ENCODE measurements around the gene ZC3HAV1L. TPM values are rescaled to one million over a fixed set of nuclear protein-coding genes. Genes with fewer than 3 reads are reported as not detected.
"Not testable (repeated sequence)": the region's sequence is repeated elsewhere in the genome, so short reads cannot be mapped to it uniquely, and the experiment has no call there.

The ZC3HAV1L gene
- total RNA-seq, 1 donor from 2014 or later, result 13.6 TPM

DNA sequence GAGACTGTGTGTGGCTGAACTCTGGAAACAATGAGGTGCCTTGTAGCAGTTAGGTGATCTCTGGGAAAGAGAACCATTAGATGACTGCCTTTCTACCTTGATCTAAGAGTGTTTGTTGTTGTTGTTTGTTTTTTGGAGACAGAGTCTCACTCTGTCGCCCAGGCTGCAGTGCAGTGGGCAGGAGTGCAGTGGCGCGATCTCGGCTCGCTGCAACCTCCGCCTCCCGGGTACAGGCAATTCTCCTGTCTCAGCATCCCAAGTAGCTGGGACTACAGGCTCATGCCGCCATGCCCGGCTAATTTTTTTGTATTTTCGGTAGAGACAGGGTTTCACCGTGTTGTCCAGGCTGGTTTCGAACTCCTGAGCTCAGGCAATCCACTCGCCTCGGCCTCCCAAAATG is 18.8 kb upstream of the ZC3HAV1L start:
- DNase-seq (ENCODE audit: low read depth, low spot score), result not testable (repeated sequence)

- no peak for DNase-seq (ENCODE audit: low read depth, low spot score)
Observed at GRCh38 chr7:139054101-139054500, 18.3 kb upstream of the ZC3HAV1L start.

GRCh38 chr7:139051655-139052054 is 15.8 kb upstream of the ZC3HAV1L start:
- no peak for DNase-seq (ENCODE audit: low read depth, low spot score)

- DNase-seq (ENCODE audit: low read depth, low spot score), result no peak
Observed at GRCh38 chr7:139049936-139050335, 14.1 kb upstream of the ZC3HAV1L start.

DNA sequence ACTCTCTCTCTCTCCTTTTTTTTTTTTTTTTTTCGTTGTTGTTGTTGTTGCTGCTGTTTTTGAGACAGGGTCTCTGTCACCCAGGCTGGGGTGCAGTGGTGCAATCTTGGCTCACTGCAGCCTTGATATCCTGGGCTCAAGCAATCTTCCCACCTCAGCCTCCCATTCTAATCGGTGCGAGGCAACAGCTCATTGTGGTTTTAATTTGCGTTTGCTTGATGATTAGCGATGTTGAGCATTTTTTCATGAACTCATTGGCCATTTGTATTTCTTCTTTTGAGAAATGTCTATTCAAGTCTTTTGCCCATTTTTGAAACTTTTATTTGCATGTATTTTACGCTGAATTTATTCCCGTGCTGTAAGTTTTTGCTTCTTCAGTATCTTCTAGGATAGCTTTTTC is 13.3 kb upstream of the ZC3HAV1L start:
- DNase-seq (ENCODE audit: low read depth, low spot score), result no peak

DNA sequence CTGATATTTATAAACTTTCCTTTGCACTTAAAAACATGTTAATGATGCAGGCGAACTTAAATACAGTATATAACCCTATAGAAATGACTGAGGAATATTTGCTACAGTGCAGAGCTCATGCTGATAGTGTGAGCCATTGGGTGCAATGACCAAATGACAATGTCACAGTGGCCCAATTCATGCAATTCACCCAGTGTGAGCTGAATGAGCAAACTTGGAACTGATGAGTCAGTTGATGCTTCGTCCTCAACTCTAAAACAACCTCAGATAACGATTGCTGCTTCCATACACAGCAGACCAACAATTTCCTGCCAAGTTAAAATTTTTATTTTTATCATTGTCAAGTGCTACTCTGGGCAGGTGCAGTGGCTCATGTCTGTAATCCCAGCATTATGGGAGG is 12.1 kb upstream of the ZC3HAV1L start:
- no peak for DNase-seq (ENCODE audit: low read depth, low spot score)

- DNase-seq (ENCODE audit: low read depth, low spot score), result no peak
Observed at GRCh38 chr7:139046143-139046542, 10.3 kb upstream of the ZC3HAV1L start.

- DNase-seq (ENCODE audit: low read depth, low spot score), result no peak
Observed at GRCh38 chr7:139044813-139045794, 9.3 kb upstream of the ZC3HAV1L start.

GRCh38 chr7:139043823-139044812 is 8.3 kb upstream of the ZC3HAV1L start:
- no peak for DNase-seq (ENCODE audit: low read depth, low spot score)

GRCh38 chr7:139041378-139042085 is 5.7 kb upstream of the ZC3HAV1L start:
- no peak for DNase-seq (ENCODE audit: low read depth, low spot score)

DNA sequence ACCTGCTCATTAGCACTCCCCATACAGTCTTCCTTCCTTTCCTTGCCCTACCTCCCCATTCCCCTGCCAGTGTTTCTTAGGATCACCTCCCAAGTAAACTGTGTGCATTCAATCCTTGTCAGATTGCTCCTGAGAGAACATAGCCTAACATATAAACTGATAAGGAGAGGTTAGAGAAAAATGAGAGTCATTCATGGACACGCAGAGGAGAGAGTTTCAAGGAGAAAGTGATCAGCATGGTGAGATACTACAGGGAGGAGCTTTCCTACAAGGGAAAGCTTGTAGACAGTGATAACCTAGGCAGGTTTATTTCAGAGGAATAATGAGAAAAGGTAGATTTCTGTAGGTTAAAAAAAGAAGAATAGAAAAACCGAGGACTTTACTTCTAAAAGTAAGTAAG is 2.8 kb upstream of the ZC3HAV1L start:
- no peak for DNase-seq (ENCODE audit: low read depth, low spot score)

- DNase-seq (ENCODE audit: low read depth, low spot score), result no peak
Observed at GRCh38 chr7:139036901-139037300, 1.1 kb upstream of the ZC3HAV1L start.

GRCh38 chr7:139034855-139035585 is 822 bp downstream of the ZC3HAV1L start:
- DNase-seq (ENCODE audit: low read depth, low spot score), result no peak

DNA sequence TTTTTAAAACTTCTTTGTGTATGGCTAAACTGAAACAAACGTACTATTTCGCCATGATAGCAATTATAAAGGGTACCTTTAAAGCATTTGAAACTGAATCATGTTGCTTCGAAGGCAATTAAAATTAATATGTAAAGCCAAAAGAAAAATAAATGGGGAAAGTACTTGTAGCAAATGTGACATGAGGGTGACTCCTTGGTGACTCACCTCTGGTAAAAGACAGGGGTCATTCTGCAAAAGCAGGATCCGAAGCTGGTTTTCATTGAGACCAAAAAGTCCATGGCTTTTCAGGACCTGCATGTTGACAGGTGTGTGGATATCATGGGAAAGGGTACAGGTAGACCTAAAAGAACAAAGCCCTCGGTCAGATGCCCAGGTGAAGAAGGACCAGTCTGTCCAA is 1.5 kb downstream of the ZC3HAV1L start:
- no peak for DNase-seq (ENCODE audit: low read depth, low spot score)

GRCh38 chr7:139033346-139034114 is 2.3 kb downstream of the ZC3HAV1L start:
- DNase-seq (ENCODE audit: low read depth, low spot score), result no peak

DNA sequence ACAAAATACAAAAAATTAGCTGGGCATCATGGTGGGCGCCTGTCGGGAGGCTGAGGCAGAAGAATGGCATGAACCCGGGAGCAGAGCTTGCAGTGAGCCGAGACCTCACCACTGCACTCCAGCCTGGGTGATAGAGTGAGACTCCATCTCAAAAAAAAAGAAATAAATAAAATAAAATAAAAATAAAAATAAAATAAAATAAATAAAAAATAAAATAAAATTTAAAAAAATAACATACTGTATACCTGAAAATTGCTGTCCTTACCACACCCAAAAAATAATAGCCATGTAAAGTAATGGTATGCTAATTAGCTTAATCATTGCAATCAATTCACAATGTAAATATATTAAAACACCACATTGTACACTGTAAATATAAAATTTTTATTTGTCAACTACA is 3.4 kb downstream of the ZC3HAV1L start:
- DNase-seq (ENCODE audit: low read depth, low spot score), result no peak

GRCh38 chr7:139029353-139029752 is 6.5 kb downstream of the ZC3HAV1L start:
- DNase-seq (ENCODE audit: low read depth, low spot score), result no peak

GRCh38 chr7:139026551-139026950 is 9.3 kb downstream of the ZC3HAV1L start:
- no peak for DNase-seq (ENCODE audit: low read depth, low spot score)

DNA sequence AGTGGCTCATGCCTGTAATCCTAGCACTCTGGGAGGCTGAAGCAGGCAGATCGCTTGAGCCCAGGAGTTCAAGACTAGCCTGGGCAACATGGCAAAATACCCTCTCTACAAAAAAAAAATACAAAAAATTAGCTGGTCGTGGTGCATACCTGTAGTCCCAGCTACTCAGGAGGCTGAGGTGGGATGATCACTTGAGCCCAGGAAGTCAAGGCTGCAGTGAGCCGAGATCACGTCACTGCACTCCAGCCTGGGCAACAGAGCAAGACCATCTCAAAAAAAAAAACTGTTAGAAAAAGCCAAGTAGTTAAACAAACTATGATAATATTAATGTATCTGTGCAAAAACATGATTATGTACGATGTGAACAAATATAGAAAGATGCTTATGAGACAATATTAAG is 10.0 kb downstream of the ZC3HAV1L start:
- not testable (repeated sequence) for DNase-seq (ENCODE audit: low read depth, low spot score)

DNA sequence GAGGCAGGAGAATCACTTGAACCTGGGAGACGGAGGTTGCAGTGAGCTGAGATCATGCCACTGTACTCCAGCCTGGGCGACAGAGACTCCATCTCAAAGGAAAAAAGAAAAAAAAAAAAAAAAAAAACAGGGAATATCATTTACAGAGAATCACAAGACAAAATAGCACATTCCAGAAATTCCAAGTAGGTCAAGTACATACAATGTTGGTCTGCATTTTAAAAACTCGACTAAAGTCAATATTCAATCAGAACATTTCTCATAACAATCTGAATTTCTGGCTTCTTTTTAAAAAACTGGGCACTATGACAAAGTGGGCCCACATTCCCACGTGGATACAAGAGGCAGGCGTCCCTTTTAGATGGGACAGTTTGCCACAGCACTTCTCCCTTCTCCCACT is 12.8 kb downstream of the ZC3HAV1L start:
- DNase-seq (ENCODE audit: low read depth, low spot score), result no peak
